Activated CD8-positive, alpha-beta T cell treated with anti-CD3 and anti-CD28 coated beads, Interleukin-2, amount 10 ng/mL, durations not matched to agents 7 days and 5 days (primary cell): Measurements from ENCODE around the gene IFT81. TPM values are rescaled to one million over a fixed set of nuclear protein-coding genes. Genes with fewer than 3 reads are reported as not detected.
"Not testable (repeated sequence)": the region's sequence is repeated elsewhere in the genome, so short reads cannot be mapped to it uniquely, and the experiment has no call there.

Experiments
- ATAC-seq: fragments of 150-1000 bp; cut with Tn5 transposase; one replicate; pipeline ENCODE4 v1.10.0; 2021; ENCODE audit warnings: moderate library complexity
- CTCF ChIA-PET: fragments of 350-600 bp; sonication (Branson Sonifier 250); formaldehyde crosslinking; loops from one replicate; lab custom pipeline; 2021; ENCODE audit warnings: antibody characterized with exemption; lab: Charles Lee
- POLR2A ChIA-PET: fragments of 350-600 bp; sonication (Branson Sonifier 250); formaldehyde crosslinking; loops from one replicate; lab custom pipeline; 2021; ENCODE audit warnings: antibody characterized with exemption; lab: Charles Lee
- DNase-seq: peaks from one replicate; pipeline ENCODE4 v3.0.0-alpha.2; 2020
- H3K27ac Mint-ChIP-seq: one replicate; pipeline ENCODE4 v1.8.0; 2021; ENCODE audit warnings: mild to moderate bottlenecking, mixed read lengths
- H3K27me3 Mint-ChIP-seq: one replicate; pipeline ENCODE4 v1.8.0; 2021; ENCODE audit warnings: low read depth, mixed read lengths
- H3K36me3 Mint-ChIP-seq: one replicate; pipeline ENCODE4 v1.8.0; 2021; ENCODE audit warnings: low read depth, mixed read lengths
- H3K4me1 Mint-ChIP-seq: one replicate; pipeline ENCODE4 v1.8.0; 2021; ENCODE audit warnings: low read depth, mixed read lengths
- H3K4me3 Mint-ChIP-seq: one replicate; pipeline ENCODE4 v1.8.0; 2021; ENCODE audit warnings: mild to moderate bottlenecking, mixed read lengths
- H3K9me3 Mint-ChIP-seq: one replicate; pipeline ENCODE4 v1.8.0; 2022; ENCODE audit warnings: mixed read lengths; ENCODE audit not compliant: insufficient read depth
- total RNA-seq, 2 experiments: library from RNA; stranded (reverse); gene quantifications; one replicate each; pipeline ENCODE4 v1.2.3, GENCODE V29; 2021

IFT81 gene, protein sequence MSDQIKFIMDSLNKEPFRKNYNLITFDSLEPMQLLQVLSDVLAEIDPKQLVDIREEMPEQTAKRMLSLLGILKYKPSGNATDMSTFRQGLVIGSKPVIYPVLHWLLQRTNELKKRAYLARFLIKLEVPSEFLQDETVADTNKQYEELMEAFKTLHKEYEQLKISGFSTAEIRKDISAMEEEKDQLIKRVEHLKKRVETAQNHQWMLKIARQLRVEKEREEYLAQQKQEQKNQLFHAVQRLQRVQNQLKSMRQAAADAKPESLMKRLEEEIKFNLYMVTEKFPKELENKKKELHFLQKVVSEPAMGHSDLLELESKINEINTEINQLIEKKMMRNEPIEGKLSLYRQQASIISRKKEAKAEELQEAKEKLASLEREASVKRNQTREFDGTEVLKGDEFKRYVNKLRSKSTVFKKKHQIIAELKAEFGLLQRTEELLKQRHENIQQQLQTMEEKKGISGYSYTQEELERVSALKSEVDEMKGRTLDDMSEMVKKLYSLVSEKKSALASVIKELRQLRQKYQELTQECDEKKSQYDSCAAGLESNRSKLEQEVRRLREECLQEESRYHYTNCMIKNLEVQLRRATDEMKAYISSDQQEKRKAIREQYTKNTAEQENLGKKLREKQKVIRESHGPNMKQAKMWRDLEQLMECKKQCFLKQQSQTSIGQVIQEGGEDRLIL
- total RNA-seq = 1 to 10 TPM; 1.5 to 2.1 TPM

DNA sequence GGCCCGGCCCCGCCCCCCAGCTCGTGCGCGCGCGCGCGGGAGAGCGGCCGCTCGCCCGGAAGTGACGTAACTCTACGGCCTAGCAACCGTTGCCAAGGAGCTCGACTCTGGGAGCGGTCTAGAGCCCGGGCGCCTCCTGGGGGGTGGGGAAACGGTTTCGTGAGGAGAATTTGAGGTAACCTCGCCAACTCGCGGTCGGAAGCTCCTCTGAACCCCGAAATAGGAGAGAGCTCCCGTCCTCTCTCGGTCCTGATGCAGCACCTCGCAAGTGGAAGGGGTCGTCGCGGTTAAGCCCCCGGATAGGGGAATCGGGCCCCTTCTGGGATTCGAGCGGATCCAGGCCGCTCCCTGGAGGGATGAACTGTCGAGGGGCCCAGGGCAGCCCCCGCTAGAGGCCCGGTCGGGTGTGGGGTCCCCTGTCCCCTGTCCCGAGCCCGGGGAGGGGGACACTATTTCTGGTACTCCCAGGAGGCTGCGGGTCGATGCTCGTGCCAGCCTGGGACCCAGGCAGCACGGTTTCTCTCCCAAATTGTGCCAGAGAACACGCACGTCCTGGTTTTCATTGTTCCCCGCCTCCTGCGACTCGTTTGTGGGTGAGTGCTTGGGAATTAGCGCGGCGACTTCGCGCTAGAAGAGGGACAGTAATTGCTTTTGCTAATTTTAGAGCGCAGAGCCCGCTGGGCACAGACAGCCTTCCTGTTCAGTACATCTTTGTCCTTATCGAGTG, at the start of gene IFT81:
IFT81 (plus strand) TSS at position 89 of the 727 bp plus-strand sequence. CDS start 3,024 bp downstream, outside the sequence.
- H3K27me3 Mint-ChIP-seq = peaks cover 26% of the 10 kb centered on the region
- ChIA-PET POLR2A (interaction anchor here (1.1 to 1.6 kb wide), 2 partner anchors 45 to 156 kb away, joined by 4 to 6 read pairs; no protein-coding TSS in a partner anchor), CTCF (interaction anchor here (0.9 to 1.7 kb wide), 5 partner anchors 25 to 307 kb away, joined by 3 to 6 read pairs (median 5); no protein-coding TSS in a partner anchor)
- peaks cover 11% of the 10 kb centered on the region for H3K4me1 Mint-ChIP-seq
- peak; percentile 96 for DNase-seq
- ATAC-seq = peak; percentile 91
- no peaks in the 10 kb centered on the region for H3K36me3 Mint-ChIP-seq
- H3K9me3 Mint-ChIP-seq = no peaks in the 10 kb centered on the region
- H3K27ac Mint-ChIP-seq = peak within 1 kb of the TSS; percentile 79
- H3K4me3 Mint-ChIP-seq = peak within 1 kb of the TSS; percentile 89

DNA sequence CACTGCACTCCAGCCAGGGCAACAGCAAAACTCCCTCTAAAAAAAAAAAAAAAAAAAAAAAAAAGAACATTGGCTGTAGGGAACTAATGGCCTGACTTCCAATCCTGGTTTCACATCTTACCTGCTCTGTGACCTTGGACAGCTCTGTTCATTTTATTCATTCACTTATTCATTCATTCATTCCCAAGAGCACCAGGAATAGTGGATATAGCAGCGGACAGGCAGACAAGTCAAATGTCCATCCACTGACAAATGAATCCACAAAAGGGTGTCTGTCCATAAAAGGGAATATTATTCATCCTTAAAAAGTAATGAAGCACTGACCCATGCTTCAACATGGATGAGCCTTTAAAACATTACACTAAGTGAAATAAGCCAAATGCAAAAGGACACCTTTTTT, 48.3 kb upstream of the IFT81 start:
- Mint-ChIP-seq H3K36me3 (peaks cover 18% of the 10 kb centered on the region), H3K9me3 (no peaks in the 10 kb centered on the region), H3K4me3 (no peak overlapping the region), H3K4me1 (peaks cover 60% of the 10 kb centered on the region), H3K27ac (no peak overlapping the region), H3K27me3 (no peaks in the 10 kb centered on the region)
- ATAC-seq (no peak), DNase-seq (no peak)
- POLR2A ChIA-PET = no interaction called here
- CTCF ChIA-PET = interaction anchor here (1.9 kb wide), 1 partner anchor 34 kb away, joined by 4 read pairs; no protein-coding TSS in a partner anchor

DNA sequence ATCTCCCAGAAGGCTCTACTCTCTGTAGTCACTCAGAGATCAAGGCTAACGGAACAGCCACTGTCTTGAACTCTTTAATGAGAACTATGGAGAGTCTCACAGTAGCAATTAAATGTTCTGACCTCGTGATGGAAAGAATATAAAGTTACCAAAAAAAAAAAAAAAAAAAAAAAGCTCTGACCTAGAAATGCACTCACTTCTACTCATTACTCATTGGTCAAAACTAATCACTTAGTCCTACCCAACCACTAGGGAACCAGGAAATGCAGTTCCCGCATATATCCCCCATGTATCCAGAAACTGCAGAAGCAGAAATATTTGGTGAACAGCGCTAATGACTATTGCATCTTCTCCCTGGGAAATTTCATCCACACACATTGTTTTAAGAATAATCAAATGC, 46.4 kb upstream of the IFT81 start:
- DNase-seq (no peak), ATAC-seq (no peak)
- Mint-ChIP-seq H3K9me3 (no peaks in the 10 kb centered on the region), H3K27me3 (no peaks in the 10 kb centered on the region), H3K4me3 (no peak overlapping the region), H3K4me1 (peaks cover 49% of the 10 kb centered on the region), H3K36me3 (peaks cover 7% of the 10 kb centered on the region), H3K27ac (peak overlapping the region; percentile 29)
- ChIA-PET POLR2A (no interaction called here), CTCF (no interaction called here)

DNA sequence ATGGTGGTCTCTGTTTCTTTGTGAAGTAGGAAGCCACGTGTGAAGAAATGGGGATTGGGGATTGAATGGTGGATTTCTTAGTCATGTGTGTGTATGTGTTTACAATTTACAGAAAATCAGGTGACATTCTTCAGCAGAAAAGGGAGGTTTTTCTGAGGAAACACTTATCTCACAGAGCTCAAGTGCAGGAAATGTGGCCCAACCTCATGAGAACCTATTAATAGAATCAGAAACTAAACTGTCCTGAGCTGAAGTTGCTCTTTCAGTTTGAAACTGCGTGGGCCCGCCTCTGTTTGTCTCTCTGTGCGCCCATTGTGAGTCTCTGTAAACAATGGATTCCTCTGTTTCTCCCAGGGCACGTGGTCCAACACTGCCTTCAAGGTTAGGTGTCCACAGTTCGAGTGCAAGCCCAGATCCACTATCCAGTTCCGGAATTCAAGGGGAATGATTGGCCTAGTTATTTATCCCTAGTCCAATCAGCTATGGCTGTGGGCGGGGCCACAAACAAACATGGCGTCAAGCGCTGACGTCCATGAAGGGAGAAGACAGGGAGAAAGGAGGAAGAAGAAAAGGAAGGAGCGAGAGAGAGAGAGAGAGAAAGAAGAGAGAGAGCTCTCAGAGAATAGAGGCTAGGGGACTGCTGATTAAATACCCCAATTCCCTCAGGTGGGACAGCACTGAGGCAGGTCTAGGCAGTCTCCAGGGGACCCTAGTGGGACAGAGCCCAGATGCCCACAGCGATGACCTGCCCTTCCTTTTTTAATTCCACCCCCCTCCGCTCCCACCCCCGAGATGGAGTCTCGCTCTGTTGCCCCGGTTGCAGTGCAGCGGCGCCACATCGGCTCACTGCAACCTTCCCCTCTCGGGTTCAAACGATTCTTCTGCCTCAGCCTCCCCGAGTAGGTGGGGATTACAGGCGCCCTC, 44.4 kb upstream of the IFT81 start:
- H3K27ac Mint-ChIP-seq = peak overlapping the region; percentile 99
- peaks cover 3% of the 10 kb centered on the region for H3K36me3 Mint-ChIP-seq
- H3K4me3 Mint-ChIP-seq = peak overlapping the region; percentile 75
- peaks cover 31% of the 10 kb centered on the region for H3K4me1 Mint-ChIP-seq
- H3K9me3 Mint-ChIP-seq = no peaks in the 10 kb centered on the region
- ChIA-PET POLR2A (interaction anchor here (0.7 to 1.5 kb wide), 6 partner anchors 9 to 81 kb away, joined by 3 to 5 read pairs (median 4); partner anchors contain the start of genes ANKRD13A and IFT81), CTCF (interaction anchor here (0.7 to 1.4 kb wide), 6 partner anchors 18 to 352 kb away, joined by 3 to 4 read pairs (median 3); no protein-coding TSS in a partner anchor)
- peaks cover 4% of the 10 kb centered on the region for H3K27me3 Mint-ChIP-seq
- DNase-seq (peak; percentile 88), ATAC-seq (peak; percentile 94)

DNA sequence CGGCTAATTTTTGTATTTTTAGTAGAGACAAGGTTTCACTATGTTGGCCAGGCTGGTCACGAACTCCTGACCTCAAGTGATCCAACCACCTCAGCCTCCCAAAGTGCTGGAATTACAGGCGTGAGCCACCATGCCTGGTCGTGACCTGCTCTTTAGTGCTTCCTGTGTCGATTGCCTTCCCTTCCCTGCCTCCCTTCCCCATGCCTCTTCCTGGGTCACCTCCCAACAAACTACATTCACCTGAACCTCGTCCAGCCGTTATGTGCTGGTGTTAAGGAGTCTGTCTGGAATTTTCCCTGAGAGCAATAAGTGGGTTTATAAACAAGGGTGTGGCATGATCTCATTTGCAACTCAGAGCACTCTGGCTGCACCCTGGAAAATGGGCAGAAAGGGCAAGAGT, 43.7 kb upstream of the IFT81 start:
- ChIA-PET POLR2A (interaction anchor here (1.0 kb wide), 2 partner anchors 8 to 33 kb away, joined by 3 to 5 read pairs; no protein-coding TSS in a partner anchor), CTCF (interaction anchor here (0.7 to 1.4 kb wide), 4 partner anchors 17 to 351 kb away, joined by 3 to 4 read pairs (median 3); no protein-coding TSS in a partner anchor)
- DNase-seq (no peak), ATAC-seq (no peak)
- peak overlapping the region; percentile 30 for H3K4me3 Mint-ChIP-seq
- H3K36me3 Mint-ChIP-seq = peaks cover 3% of the 10 kb centered on the region
- no peaks in the 10 kb centered on the region for H3K9me3 Mint-ChIP-seq
- H3K27me3 Mint-ChIP-seq = peaks cover 8% of the 10 kb centered on the region
- peaks cover 29% of the 10 kb centered on the region for H3K4me1 Mint-ChIP-seq
- H3K27ac Mint-ChIP-seq = peak overlapping the region; percentile 99

DNA sequence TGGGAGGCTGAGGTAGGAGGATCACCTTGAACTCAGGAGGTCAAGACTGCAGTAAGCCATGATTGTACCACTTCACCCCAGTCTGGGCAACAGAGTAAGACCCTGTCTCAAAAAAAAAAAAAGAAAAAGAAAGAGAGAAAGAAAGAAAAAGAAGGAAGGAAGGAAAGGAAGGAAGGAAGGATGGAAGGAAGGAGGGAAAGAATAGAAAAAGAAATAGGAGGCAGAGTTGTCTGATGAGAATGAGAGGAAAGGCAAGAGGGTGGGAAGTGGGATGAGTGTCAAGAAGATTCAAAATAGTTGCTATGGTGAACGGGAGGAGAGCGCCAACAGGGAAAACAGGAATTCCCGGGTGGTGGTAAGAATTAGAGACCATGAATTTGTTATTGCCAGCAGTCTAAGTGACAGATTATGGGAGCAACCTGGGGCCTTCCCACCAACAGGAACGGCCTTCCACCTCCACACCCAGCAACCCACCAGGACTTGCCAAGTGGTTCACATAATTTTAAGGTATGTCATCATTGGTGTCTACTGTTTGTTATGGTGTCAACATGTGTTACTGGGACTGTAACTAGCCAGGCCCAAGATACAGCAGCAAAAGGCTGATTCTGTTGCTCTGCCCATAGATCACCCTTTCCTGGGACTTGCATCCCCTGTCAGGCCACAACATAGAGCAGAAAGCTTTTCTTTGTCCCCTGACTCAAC, 39.7 kb upstream of the IFT81 start:
- ATAC-seq (no peak), DNase-seq (no peak)
- Mint-ChIP-seq H3K4me1 (peaks cover 15% of the 10 kb centered on the region), H3K9me3 (no peaks in the 10 kb centered on the region), H3K27ac (no peak overlapping the region), H3K36me3 (peaks cover 3% of the 10 kb centered on the region), H3K4me3 (no peak overlapping the region), H3K27me3 (peaks cover 15% of the 10 kb centered on the region)
- ChIA-PET CTCF (interaction anchor here (0.7 kb wide), 1 partner anchor 42 kb away, joined by 4 read pairs; no protein-coding TSS in a partner anchor), POLR2A (no interaction called here)

DNA sequence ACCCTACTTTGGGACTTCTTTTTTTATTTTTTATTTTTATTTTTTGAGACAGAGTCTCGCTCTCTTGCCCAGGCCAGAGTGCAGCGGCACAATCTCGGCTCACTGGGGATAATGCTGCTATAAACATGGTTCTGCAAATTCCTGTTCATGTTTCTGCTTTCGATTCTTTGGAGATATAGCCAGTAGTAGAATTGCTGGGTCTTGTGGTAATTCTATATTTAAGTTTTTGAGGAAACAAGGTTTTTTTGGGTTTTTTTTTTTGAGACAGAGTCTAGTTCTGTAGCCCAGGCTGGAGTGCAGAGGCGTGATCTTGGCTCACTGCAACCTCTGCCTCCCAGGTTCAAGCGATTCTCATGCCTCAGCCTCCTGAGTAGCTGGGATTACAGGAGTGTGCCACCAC, 35.9 kb upstream of the IFT81 start:
- ATAC-seq, H3K4me1 Mint-ChIP-seq, DNase-seq, H3K27ac Mint-ChIP-seq, CTCF ChIA-PET, H3K36me3 Mint-ChIP-seq, H3K9me3 Mint-ChIP-seq, H3K4me3 Mint-ChIP-seq: not testable (repeated sequence)
- peaks cover 34% of the 10 kb centered on the region for H3K27me3 Mint-ChIP-seq
- POLR2A ChIA-PET = interaction anchor here (0.8 kb wide), 1 partner anchor 8 kb away, joined by 3 read pairs; no protein-coding TSS in a partner anchor

DNA sequence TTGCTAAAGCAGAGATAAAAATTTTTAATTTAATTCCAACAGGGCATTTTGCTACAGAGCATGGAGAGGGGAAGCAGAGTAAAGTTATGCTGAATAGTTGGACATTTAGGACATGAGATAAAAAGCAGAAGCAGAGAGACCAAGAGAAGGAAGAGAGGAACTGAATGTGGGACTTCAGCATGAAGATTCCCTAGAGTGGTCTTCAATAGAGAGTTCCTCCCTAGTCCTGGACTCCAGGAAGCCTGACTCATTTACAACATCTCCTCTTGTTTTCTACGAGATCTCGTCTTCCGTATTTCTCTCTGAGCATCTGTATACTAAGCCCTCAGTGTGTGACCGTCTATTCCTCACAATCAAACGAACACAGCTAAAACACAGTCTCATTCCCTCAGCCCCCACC, 35.2 kb upstream of the IFT81 start:
- H3K36me3 Mint-ChIP-seq = no peaks in the 10 kb centered on the region
- ChIA-PET POLR2A (no interaction called here), CTCF (interaction anchor here (1.8 kb wide), 1 partner anchor 10 kb away, joined by 5 read pairs; no protein-coding TSS in a partner anchor)
- no peak overlapping the region for H3K4me3 Mint-ChIP-seq
- no peaks in the 10 kb centered on the region for H3K9me3 Mint-ChIP-seq
- H3K27ac Mint-ChIP-seq = no peak overlapping the region
- H3K27me3 Mint-ChIP-seq = peaks cover 34% of the 10 kb centered on the region
- ATAC-seq (no peak), DNase-seq (no peak)
- no peaks in the 10 kb centered on the region for H3K4me1 Mint-ChIP-seq

DNA sequence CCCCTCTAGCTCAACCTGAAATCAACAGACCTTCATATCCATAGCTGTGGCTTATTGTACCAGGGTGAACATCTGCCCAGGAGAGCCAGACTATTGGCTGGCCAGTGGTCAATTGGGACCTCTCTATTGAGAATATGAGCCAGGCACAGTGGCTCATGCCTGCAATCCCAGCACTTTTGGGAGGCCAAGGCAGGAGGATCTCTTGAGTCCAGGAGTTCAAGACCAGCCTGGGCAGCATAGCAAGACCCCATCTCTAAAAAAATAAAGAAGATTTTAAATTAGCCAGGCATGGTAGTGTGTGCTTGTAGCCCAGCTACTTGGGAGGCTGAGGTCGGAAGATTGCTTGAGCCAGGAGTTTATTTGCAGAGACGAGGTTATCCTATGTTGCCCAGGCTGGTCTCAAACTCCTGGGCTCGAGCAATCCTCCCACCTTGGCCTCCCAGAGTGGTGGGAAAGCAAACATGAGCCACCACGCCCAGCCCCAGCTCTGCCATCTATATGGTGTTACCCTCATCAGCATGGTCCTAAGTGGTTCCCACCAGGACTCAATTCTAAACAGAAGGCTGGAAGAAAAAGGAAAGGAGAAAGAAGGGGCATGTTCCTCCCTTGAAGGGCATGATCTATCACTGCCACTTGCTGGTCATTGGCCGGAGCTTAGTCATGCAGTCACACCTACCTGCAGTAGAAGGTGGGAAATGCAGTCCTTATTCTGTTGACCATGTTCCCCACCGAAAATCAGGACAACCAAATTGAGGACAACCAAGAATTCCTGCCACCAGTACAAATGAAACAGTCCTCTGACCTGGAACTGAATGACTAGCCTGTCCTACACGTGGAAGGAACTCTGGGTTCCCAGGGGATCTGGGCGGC, 33.7 kb upstream of the IFT81 start:
- ChIA-PET POLR2A (no interaction called here), CTCF (interaction anchor here (0.8 to 2.0 kb wide), 4 partner anchors 8 to 341 kb away, joined by 3 to 11 read pairs (median 5); no protein-coding TSS in a partner anchor)

More for the DNA sequence above, 33.7 kb upstream of the IFT81 start:
- Mint-ChIP-seq H3K27ac (no peak overlapping the region), H3K4me3 (no peak overlapping the region), H3K9me3 (no peaks in the 10 kb centered on the region), H3K4me1 (no peaks in the 10 kb centered on the region), H3K36me3 (no peaks in the 10 kb centered on the region), H3K27me3 (peaks cover 28% of the 10 kb centered on the region)
- ATAC-seq (no peak), DNase-seq (no peak)
